ENCODE results near the gene PPP1R1C.
"Not testable (repeated sequence)": the region's sequence is repeated elsewhere in the genome, so short reads cannot be mapped to it uniquely, and the experiment has no call there.

PPP1R1C gene, protein sequence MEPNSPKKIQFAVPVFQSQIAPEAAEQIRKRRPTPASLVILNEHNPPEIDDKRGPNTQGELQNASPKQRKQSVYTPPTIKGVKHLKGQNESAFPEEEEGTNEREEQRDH

DNA sequence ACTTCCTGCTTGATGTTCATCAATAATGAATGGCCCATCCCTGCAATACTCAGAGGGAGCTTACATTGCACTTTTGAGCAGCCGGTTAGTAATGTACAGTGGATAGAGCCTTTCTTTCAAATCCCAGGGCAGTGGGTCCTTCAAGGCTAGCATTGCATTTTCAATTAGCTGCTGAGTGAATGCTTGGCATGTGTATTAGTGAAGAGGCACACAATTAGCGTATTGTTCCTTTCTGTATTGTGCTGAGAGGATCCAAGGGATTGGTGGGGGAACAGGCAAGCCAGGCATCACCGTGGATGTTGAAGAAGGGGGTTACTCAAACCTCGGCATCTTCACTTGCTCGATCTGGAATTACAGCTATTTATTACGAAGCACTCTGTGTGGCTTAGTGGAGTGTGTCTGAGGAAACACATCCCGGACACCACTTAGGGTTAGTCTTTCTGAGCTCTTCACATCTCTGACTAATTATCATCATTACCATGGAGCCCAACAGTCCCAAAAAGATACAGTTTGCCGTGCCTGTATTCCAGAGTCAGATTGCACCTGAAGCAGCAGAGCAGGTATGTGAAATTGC lies at the start of gene PPP1R1C:
TSS of gene PPP1R1C (plus strand) at position 222 of the 574 bp plus-strand sequence. CDS start at position 480, 258 bp downstream.
- no peak for DNase-seq (ENCODE audit: low spot score)

DNA sequence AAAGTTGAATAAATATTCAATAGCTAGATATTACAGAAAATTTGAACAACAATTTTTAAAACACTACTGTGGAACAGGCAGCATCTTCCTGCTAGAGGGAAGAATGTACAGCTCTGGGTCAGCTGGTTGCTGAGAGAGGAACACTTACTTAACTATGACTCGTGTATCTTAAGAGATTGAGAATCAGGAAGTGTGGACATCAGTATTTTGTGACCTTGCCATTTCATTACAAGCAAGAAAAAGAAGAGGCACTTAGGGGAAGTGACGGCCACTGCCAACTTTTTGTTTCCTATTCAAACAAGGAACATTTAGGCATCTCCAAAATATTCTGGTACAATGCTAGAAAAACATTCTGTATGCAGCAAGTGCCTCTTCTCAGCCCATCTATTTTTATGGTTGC lies 48.2 kb upstream of the PPP1R1C start:
- no peak for DNase-seq (ENCODE audit: low spot score)

DNA sequence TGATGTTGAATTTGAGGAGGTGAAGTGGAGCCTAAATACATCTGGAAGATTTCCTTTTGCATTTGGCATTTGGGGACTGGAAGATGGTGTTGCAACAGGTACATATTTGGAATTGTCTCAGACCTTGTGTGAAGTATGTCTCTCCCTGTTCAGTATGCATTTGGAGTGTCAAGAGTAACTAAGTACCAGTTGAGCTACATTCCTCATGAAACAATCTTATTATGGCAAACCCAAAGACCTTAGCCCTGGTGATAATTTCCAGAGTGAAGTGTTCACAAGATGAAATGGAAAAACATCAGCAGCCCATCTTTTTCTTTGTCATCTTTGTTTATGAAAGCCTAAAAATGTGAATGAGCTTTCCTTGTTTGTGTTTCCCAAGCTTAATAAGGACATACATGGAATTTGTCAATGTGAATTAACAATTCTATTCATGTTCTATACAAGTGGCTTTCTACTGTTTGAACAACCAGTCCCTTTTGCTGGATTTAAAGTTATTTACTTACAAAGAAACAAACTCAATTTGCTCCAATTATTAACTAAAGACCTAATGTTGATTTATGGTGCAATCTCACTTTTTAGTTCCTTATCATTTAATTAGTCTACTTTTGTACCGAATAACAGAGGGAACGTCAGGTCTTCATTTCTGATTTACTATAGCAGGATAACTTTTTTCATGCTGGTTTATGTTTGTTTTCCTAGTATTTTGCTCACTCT lies 42.1 kb upstream of the PPP1R1C start:
- DNase-seq (ENCODE audit: low spot score): no peak

DNA sequence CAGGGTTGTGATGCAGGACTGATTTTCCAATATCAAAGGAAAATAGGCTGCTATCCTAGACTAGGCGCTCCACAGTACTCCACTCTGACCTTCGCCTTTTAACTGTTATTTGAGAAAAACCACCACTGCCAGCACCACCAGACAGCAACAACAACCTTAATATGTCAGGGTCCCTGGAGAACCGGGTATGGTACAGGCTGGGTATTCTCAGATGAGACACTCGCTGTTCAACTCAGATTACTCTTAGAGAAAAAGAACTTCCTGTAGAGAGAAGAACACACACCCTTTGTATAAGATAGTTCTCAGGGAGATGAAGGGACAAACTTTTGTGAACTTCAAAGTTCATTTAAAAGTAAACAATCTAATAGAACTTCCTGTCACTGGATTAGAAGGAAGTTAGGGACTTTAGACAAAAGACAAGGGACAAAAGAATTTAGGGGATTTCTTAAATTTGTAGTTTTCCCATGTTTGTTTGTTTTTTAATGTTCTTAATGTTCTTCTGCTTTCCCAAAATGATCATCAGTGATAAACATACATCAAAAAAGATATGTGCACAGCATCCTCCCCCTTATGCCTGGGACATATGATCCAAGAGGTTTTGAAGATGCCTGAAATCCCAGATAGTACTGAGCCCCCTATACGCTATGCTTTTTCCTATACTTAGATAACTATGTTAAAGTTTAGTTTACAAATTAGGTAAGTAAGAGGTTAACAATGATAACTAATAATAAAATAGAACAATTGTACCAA lies 41.3 kb upstream of the PPP1R1C start:
- DNase-seq (ENCODE audit: low spot score): no peak

DNA sequence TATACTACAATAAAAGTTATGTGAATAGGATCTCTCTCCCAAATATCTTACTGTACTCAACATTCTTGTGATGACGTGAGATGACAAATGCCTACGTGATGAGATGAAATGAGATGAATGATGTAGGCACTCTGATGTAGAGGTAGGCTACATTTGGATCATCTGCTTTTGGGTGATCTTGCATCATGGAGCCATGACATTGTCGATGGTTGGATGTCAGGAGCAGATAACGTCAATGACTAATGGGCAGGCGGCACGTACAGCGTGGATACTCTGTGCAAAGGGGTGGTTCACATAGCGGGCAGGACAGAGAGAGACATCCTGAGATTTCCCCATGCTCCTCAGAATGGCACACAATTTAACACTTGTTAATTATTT lies 40.8 kb upstream of the PPP1R1C start:
- DNase-seq (ENCODE audit: low spot score): no peak

DNA sequence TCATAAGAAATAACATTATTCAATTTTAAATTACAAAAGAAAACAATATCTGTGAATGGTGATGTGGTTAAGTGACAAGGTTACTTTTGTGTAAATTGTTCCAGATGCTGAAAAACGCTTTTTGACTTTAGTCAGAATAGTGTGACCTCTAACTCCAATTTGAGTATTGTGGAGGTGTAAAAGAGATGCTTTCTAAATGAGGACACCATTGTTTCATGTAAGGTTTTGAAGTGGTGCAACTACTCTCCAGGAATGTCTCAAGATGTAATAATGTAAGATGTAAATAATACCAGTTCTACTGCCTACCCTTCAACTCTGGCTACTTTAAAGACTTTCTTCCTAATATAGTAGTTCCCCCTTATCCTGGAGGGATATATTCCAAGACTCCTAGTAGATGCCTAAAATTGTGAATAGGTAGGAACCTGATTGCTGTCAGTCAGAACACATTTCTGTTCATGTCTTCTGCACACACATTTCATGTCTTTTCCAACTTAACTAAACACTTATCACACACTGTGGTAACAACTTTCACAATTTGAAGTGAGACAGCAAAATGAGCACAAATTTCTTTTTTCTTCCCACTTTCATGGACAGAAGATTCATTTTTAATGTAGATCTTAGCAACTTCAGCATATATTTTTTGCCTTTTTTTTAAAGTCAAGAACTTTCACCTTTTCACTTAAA lies 39.1 kb upstream of the PPP1R1C start:
- no peak for DNase-seq (ENCODE audit: low spot score)

DNA sequence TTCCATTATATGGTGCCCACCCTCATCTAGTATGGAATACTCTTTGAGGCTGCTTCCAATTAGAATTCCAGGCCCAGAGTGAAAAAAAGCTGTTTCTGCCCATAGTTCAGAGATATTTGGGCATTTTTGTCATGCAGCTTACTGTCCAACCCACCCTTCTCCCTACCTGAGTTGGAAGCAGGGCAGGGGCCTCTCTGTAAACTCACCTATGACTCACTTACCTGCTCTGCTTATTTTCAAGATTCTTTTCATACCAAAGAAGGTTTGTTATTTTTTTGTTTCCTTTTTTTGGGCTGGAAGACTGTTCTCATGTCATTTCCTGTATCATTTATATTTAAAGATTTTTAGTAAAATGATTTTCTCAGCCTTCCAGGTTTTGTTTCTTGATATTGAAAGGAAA lies 38.4 kb upstream of the PPP1R1C start:
- no peak for DNase-seq (ENCODE audit: low spot score)

DNA sequence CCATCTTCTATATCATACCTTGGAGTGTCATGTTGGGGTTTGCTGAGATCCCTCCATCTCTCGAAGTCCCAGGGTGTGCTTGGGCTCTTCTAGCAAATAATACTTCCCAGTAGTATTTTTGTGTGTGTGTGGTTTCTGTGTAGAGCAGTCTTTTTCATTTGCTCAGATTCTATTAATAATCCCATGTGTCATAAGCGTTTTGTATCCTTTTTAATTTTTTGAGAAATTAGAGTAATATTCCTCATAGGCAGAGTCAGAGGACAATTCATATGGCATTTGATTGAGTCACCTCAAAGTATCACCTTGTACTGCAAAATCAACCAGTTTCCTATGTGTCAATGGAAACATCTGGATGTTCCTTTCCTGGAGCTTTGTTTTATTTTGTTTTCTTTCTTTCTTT lies 37.4 kb upstream of the PPP1R1C start:
- DNase-seq (ENCODE audit: low spot score): peak; percentile 33

DNA sequence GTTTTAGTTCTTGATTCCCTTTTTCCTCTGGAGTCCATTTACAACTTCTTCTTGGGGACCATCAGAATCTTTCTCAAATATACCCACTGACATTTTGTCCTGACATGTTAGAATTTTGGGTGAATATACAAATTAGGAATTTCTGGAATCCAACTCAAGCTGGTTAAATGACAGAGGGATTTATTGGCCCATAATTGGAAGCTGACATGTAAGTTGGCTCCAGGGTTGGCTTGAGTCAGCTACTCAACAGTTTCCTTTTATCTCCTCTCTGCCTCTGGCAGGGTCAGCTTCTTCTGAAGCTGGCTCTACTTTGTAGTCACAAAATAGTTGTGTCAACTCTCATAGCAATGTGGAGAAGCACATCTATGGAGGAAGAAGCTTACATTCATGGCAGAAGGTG lies 36.6 kb upstream of the PPP1R1C start:
- DNase-seq (ENCODE audit: low spot score): peak; percentile 52

DNA sequence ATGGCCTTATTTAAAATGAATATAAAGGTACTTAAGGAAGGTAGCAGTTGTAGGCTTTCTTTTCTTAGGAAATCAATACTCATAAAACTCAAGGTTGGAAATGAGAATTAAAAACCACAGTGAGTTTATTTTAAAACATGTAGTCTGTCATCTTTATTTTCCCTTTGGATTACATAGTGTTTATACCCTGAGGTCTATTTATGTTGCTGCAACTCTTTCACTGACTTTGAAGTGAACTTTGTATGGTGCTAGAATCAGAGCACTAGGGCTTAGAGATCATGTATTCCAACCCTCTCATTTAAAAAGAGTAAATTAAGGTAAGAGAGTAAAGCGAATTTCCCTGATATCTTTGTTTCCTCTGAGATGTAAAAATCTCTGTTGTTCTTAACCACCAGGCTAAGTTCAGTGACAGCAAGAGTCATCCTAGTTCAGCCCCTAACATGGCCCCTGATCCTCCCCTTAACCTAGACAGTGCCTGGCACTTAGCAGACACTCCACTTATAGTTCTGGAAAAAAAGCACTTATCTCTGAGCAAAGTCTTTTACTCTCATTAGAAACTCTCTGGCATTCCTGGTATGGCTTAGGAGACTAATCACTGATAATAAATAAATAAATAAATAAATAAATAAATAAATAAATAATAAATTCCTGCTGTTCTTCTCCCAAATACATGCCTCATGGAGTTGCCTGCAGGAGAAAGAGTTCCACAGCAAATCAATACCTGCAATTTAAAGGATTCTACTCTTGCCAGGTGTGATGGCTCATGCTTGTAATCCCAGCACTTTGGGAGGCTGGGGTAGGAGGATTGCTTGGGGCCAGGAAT lies 33.0 kb upstream of the PPP1R1C start:
- no peak for DNase-seq (ENCODE audit: low spot score)

DNA sequence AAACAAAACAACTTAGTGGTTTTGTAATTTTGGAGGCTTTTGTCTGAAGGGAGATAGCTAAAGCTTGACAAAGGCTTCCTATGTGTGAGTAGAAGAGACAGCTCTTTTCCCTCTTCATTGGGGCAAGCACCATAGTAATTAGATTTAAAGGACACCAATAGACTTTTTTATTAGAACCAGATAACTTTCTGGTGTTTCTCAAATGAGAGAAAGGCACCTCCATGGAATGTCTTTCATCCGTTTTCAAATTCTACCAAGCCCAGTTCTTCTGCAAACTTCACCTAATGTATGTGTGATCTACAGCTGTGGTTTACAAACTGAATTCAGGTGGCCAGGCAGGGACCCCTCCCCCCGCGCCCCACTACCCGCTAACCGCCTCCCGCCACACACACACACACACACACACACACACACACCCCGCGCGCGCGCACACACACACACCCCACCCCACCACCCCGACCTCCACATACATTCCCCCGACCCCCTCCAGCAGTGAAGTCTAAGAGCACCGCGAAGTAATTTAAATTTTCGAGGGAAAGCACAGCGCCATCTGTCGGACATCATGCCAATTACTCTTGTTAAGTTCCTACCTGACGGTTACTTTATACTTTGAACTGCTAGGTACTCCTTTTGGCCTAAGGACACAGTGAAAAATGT lies 31.6 kb upstream of the PPP1R1C start:
- peak; percentile 51 for DNase-seq (ENCODE audit: low spot score)

DNA sequence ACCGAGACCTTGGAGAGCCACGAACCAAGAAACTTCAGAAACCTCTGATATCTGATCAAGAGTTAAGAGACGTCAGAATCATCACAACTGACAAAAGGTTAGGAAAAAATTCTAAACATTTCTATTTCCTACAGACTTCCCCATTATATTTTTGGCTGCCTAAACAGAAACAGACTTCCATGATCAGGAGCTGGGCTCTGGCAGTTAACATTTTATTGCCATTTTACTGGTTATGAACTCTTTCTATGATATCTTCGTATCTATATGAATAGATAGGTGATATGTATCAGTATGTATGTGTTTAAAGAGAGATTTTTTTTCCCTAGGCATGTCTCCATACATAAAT lies 31.1 kb upstream of the PPP1R1C start:
- no peak for DNase-seq (ENCODE audit: low spot score)

DNA sequence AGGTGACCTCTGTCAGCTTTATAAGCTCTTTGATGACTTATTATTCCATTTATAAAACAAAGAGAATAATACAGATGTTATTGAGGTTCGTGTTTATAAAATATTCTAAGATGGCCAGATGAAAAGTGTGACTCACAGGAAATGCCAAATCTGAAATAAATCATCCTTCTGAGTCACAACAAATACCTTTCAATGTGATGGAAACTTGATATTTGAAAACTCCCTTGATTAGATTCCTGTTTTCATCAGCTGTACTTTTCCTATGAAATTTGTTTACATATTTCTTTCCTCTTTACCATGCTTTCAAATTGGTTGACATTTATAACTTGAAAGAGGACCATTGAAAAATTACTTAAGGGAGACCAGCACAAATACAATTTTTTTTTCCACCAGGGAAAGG lies 30.6 kb upstream of the PPP1R1C start:
- peak; percentile 45 for DNase-seq (ENCODE audit: low spot score)

DNA sequence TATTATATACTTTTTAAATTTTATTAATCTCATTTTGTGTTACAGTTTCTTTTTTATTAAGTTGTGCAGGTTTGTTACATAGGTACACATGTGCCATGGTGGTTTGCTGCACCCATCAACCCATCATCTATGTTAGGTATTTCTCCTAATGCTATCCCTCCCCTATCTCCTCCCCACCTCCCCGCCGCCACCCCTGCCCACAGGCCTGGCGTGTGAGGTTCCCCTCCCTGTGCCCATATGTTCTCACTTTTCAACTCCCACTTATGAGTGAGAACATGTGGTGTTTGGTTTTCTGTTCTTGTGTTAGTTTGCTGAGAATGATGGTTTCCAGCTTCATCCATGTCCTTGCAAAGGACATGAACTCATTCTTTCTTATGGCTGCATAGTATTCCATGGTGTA lies 29.8 kb upstream of the PPP1R1C start:
- DNase-seq (ENCODE audit: low spot score): not testable (repeated sequence)

DNA sequence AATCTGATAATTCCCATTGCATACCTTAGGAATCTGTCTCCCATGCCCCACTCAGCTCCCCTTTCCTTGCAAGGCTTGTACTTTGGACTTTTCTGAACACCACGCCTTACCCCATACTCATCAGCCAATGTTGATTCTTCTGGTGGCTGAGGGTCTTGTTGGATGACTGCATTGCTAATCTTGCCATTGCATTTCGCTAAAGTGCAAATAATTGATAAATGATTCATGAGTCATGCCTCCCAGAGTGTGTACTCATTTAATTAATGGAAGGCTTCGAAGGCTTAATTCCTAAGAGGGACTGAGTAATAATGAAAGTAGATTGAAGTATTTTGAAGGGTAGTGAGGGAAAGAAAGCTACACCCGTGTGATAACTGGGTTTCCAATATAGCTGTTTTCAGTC lies 28.0 kb upstream of the PPP1R1C start:
- DNase-seq (ENCODE audit: low spot score): no peak

DNA sequence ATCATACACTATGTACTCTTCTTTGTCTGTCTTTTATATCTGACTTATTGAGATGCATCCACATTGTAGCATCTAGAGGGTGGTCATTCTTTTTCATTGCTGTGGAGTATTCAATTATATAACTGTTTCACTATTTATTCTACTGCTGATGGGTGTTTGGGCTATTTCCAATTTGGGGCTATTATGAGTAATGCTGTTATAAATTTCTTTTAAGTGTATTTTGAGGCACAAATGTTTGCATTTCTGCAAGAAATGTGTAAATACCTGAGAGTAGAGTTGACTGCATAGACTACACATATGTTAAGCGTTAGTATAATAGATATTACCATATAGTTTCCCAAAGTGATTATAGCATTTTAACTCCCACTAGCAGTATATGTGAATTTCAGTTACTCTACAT lies 26.9 kb upstream of the PPP1R1C start:
- DNase-seq (ENCODE audit: low spot score): no peak

DNA sequence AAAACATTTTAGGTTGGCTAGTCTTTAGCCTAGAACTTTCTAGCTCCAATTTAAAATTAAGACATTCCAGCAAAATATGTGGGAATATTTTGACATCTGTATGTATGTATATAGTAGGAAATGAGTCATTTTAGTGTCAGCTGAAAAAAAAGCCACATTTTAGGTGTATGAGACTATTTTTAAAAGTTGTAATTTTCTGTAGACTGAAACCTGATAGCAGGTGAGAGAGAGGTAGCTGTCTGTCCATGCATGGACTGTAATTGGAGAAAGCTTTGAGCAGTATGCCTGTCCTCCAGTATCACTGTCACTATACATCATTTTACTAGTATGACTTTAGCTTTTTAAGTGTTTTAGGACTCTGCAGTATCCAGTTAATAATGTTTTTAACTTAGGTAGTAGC lies 26.1 kb upstream of the PPP1R1C start:
- no peak for DNase-seq (ENCODE audit: low spot score)

DNA sequence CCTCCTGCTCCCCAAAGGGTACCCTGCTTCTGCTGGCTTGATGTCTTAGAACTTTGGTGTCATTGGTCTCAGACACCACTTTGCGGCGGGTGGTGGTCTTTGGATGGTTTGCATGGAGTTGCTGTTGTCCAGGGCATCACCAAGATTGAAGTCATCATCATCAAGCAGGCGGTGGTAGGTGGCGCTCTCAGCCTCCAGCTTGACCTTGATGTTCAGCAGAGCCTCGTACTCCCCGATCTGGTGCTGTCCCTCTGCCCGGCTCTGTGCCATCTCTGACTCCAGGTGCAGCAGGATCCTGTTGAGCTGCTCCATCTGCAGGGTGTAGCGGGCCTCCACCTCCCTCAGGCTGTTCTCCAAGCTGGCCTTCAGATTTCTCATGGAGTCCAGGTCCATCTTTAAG lies 24.5 kb upstream of the PPP1R1C start:
- DNase-seq (ENCODE audit: low spot score): not testable (repeated sequence)

DNA sequence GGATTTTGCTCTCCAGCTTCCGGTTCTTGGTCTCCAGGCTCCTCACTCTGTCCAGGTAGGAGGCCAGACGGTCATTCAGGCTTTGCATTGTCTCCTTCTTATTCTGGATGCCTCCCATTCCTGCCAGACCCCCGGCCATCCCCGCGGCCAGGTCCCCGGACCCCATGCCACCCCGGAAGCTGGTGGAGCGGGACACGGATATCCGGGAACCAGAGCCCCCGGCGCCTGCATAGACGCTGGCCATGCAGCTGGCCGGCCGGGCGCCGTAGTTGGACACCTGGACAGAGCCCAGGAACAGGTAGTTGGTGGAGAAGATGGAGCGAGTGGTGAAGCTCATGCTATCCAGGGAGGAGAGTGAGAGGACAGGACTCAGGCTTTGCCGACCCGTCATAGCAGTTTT lies 23.5 kb upstream of the PPP1R1C start:
- no peak for DNase-seq (ENCODE audit: low spot score)

DNA sequence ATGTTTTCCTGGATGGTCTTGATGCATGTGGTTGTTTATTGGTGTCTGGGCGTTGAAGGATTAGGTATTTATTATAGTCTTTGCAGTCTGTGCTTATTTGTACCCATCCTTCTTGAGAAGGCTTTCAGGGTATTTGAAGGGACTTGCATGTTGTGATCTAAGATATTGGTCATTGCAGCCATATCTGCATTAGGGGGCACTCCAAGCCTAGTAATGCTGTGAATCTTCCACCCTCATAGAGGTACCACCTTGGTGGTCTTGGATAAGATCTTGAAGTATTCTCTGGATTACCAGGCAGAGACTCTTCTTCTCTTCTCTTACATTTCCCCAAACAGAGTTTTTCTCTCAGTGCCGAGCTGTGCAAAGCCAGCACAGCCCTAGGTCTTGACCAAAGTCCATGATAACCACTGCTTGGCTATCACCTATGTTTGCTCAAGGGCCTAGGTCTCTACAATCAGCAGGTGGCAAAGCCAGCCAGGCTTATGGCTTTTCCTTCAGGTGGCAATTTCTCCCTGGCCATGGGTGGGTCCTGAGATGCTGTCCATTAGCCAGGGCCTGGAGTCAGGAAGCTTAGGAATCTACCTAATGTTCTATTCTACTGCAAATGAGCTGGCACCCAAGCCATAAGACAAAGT lies 15.4 kb upstream of the PPP1R1C start:
- no peak for DNase-seq (ENCODE audit: low spot score)

DNA sequence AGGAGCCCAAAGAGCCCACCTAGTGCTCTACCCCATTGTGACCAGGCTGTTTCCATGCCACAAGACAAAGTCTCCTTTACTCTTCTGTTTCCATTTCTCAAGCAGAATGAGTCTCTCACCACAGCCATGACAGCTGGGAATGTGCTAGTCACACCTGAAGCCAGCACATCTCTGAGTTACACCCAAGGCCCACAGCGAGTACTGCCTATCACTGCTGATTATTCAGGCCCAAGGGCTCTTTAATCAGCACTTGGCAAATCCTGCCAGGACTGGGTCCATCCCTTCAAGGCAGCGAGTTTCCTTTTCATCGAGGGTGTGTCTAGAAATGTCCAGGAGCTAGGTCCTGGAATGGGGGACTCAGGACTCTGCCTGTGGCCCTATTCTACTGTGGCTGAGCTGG lies 14.6 kb upstream of the PPP1R1C start:
- DNase-seq (ENCODE audit: low spot score): no peak

Data from AG08396 (cell line).